DND-41 (cell line): ENCODE data around the gene ATP7A.
A peak's percentile ranks its signal among the peaks of the same experiment; 100 is the strongest.

Source experiments
- ATAC-seq: fragments of 200-7000 bp; cut with Tn5 transposase; 3 replicates; pipeline ENCODE4 v1.9.1; 2021; ENCODE audit warnings: low read depth; ENCODE audit not compliant: insufficient read depth
- DNase-seq: peaks from one replicate; pipeline ENCODE4 v3.0.0-alpha.2; 2020
- H2AFZ ChIP-seq: 2 replicates; pipeline ENCODE4 v1.6.0; 2012; ENCODE audit warnings: low read depth, low read length
- H3K27ac ChIP-seq: 2 replicates; pipeline ENCODE4 v1.5.1; 2012; ENCODE audit warnings: low read length, inconsistent platforms
- H3K27me3 ChIP-seq: fragments of 200-600 bp; sonication (generic); 2 replicates; pipeline ENCODE4 v1.6.0; 2012; ENCODE audit warnings: low read length, mild to moderate bottlenecking, inconsistent platforms; ENCODE audit not compliant: insufficient read depth, poor library complexity
- H3K36me3 ChIP-seq: 2 replicates; pipeline ENCODE4 v1.5.1; 2012; ENCODE audit warnings: low read length, inconsistent platforms; ENCODE audit not compliant: insufficient read depth
- H3K4me1 ChIP-seq: 2 replicates; pipeline ENCODE4 v1.5.1; 2012; ENCODE audit warnings: mild to moderate bottlenecking, low read length; ENCODE audit not compliant: insufficient read depth
- H3K4me2 ChIP-seq: 2 replicates; pipeline ENCODE4 v1.6.0; 2012; ENCODE audit warnings: mild to moderate bottlenecking, moderate library complexity, low read length, inconsistent platforms; ENCODE audit not compliant: insufficient read depth
- H3K4me3 ChIP-seq, 2 experiments: fragments of 200-600 bp in 1 of 2; shearing (Covaris generic) in 1 of 2; 2 replicates each; pipeline ENCODE4 v1.5.1; 2012 to 2016; ENCODE audit warnings: inconsistent platforms in 2 of 2, low read length in 2 of 2, mild to moderate bottlenecking in 2 of 2, low read depth in 1 of 2, moderate library complexity in 1 of 2
- H3K79me2 ChIP-seq: 2 replicates; pipeline ENCODE4 v1.6.0; 2012; ENCODE audit warnings: low read length, inconsistent platforms; ENCODE audit not compliant: insufficient read depth
- H3K9ac ChIP-seq: 2 replicates; pipeline ENCODE4 v1.6.0; 2012; ENCODE audit warnings: low read depth, mild to moderate bottlenecking, inconsistent platforms, low read length, moderate library complexity
- H3K9me3 ChIP-seq: 2 replicates; pipeline ENCODE4 v1.5.1; 2012; ENCODE audit warnings: low read length, moderate library complexity, mild to moderate bottlenecking, inconsistent platforms; ENCODE audit not compliant: insufficient read depth, severe bottlenecking
- H4K20me1 ChIP-seq: 2 replicates; pipeline ENCODE4 v1.6.0; 2012; ENCODE audit warnings: low read length; ENCODE audit not compliant: insufficient read depth
- EZH2 ChIP-seq: IDR thresholded peaks from 3 replicates; pipeline ENCODE4 v1.6.1; 2012; ENCODE audit warnings: borderline replicate concordance, low read depth, mild to moderate bottlenecking, moderate library complexity, low read length, inconsistent platforms; ENCODE audit not compliant: severe bottlenecking
- TF ChIP-seq, protein P1 (sequence below): IDR thresholded peaks from 2 replicates; pipeline ENCODE4 v1.5.1; 2012; ENCODE audit warnings: borderline replicate concordance, low read length, moderate library complexity, mild to moderate bottlenecking; ENCODE audit not compliant: poor library complexity, severe bottlenecking; ENCODE audit errors: extremely low read depth

The ATP7A gene

DNA sequence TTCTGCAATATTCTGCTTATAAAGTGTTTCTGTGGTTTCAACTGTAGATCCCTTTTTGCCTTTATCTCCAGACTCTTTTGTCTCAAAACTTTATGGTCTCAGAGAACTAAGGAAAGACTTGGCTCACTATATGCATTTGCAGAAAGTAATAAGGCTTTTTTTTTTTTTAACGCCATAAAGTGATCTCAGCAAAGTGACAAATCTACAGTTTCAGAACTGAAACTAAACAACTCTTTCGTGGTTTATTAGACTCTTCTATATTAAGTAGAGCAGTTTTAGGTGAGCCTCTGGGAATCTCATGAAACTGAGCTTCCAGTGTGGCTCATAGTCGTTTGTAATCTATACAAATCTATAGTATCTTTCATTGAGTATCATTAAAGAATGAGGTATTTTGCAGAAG lies 15.3 kb downstream of the ATP7A start:
- H3K4me3 ChIP-seq: no peak overlapping the region
- H3K79me2 ChIP-seq: peaks cover 10% of the 10 kb centered on the region; the same call in 1 of the 2 replicates
- no peak overlapping the region for H3K9ac ChIP-seq
- peak overlapping the region; percentile 38 for H3K4me2 ChIP-seq
- H3K27ac ChIP-seq: no peak overlapping the region
- H3K4me1 ChIP-seq: peaks cover 11% of the 10 kb centered on the region
- peak; percentile 45; the same call in 2 of the 3 replicates for ATAC-seq
- H2AFZ ChIP-seq: no peak overlapping the region
- H3K9me3 ChIP-seq: no peaks in the 10 kb centered on the region
- DNase-seq: no peak
- TF ChIP-seq, protein P1, sequence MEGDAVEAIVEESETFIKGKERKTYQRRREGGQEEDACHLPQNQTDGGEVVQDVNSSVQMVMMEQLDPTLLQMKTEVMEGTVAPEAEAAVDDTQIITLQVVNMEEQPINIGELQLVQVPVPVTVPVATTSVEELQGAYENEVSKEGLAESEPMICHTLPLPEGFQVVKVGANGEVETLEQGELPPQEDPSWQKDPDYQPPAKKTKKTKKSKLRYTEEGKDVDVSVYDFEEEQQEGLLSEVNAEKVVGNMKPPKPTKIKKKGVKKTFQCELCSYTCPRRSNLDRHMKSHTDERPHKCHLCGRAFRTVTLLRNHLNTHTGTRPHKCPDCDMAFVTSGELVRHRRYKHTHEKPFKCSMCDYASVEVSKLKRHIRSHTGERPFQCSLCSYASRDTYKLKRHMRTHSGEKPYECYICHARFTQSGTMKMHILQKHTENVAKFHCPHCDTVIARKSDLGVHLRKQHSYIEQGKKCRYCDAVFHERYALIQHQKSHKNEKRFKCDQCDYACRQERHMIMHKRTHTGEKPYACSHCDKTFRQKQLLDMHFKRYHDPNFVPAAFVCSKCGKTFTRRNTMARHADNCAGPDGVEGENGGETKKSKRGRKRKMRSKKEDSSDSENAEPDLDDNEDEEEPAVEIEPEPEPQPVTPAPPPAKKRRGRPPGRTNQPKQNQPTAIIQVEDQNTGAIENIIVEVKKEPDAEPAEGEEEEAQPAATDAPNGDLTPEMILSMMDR: no peak
- no peak for TF ChIP-seq EZH2
- no peaks in the 10 kb centered on the region for H3K27me3 ChIP-seq
- H4K20me1 ChIP-seq: no peaks in the 10 kb centered on the region
- H3K36me3 ChIP-seq: no peaks in the 10 kb centered on the region

DNA sequence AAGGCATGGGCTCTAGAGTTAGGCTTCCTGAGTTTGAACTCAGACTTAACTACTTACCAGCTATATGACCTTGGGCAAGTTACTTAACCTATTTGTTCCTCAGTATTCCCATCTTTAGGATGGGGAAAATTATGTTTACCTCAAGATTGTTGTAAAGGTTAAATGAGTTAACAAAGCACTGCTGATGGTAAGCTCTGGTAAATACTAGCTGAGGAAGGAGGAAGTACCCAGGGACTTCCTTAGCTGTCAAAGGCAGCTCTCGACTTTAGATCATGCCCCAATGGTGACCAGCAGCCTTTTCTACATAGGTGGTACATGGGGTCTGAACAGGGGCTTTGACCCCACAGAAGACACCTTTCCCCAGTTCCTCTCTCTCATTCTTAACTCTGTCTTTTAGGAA lies 20.1 kb downstream of the ATP7A start:
- ATAC-seq: no peak
- Histone ChIP-seq H3K9ac (no peak overlapping the region), H3K27me3 (no peaks in the 10 kb centered on the region), H3K4me1 (peaks cover 6% of the 10 kb centered on the region), H3K79me2 (no peaks in the 10 kb centered on the region), H3K4me2 (no peak overlapping the region), H4K20me1 (no peaks in the 10 kb centered on the region), H3K4me3 (no peak overlapping the region), H3K36me3 (no peaks in the 10 kb centered on the region), H2AFZ (no peak overlapping the region), H3K9me3 (no peaks in the 10 kb centered on the region), H3K27ac (no peak overlapping the region)
- no peak for DNase-seq
- TF ChIP-seq EZH2: no peak
- TF ChIP-seq, protein P1: no peak

DNA sequence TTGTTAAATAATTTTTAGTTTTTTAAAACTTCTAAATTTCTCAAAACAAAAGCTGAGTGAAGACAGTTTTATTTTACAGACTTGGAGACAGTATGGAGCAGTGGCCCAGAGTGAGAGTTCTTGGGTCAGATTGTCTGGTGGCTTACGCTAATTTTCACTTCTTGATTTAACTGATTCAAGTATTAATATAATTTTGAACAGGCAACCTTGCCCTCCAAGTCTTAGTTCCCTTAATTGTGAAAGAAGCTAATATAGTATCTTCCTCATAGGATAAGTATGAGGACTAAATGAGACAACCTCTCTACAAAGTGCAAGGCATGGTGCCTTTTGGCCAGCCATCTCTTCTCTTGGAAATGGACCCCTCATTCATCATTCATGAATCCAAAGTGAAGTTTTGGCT lies 25.4 kb downstream of the ATP7A start:
- DNase-seq: no peak

More for the DNA sequence above, 25.4 kb downstream of the ATP7A start:
- Histone ChIP-seq H3K36me3 (no peaks in the 10 kb centered on the region), H3K27me3 (no peaks in the 10 kb centered on the region), H3K79me2 (no peaks in the 10 kb centered on the region), H3K9me3 (no peaks in the 10 kb centered on the region), H3K9ac (no peak overlapping the region), H2AFZ (no peak overlapping the region), H3K4me2 (no peak overlapping the region), H4K20me1 (no peaks in the 10 kb centered on the region), H3K4me1 (no peaks in the 10 kb centered on the region), H3K27ac (no peak overlapping the region), H3K4me3 (no peak overlapping the region)
- no peak for ATAC-seq
- TF ChIP-seq, protein P1: no peak
- no peak for TF ChIP-seq EZH2
